ENCODE results near the gene KDM7A.

Gene KDM7A

GRCh38 chr7:140081774-140082425, 94.9 kb downstream of the KDM7A start:
- no peak for DNase-seq

GRCh38 chr7:140080919-140081318, 95.9 kb downstream of the KDM7A start:
- no peak for DNase-seq

- DNase-seq = no peak
These were observed 97.7 kb downstream of the KDM7A start for GRCh38 chr7:140079121-140079536.

GRCh38 chr7:140078392-140078791, 98.4 kb downstream of the KDM7A start:
- DNase-seq = no peak

- no peak for DNase-seq
These were observed 102.0 kb downstream of the KDM7A start for GRCh38 chr7:140074780-140075179.

GRCh38 chr7:140070546-140070945, 106.2 kb downstream of the KDM7A start:
- DNase-seq = no peak

GRCh38 chr7:140069298-140069949, 107.4 kb downstream of the KDM7A start:
- DNase-seq = no peak

GRCh38 chr7:140068033-140068432, 108.8 kb downstream of the KDM7A start:
- no peak for DNase-seq

- no peak for DNase-seq
These were observed 109.7 kb downstream of the KDM7A start for GRCh38 chr7:140067052-140067451.

GRCh38 chr7:140062528-140063299, 114.1 kb downstream of the KDM7A start, which contains the start of gene PARP12:
Gene PARP12, minus strand, starts transcription at chr7:140062951. Its CDS starts 104 bp downstream, at chr7:140062847.
- DNase-seq = peak in 1 of 2 donors; percentile 53

- DNase-seq = no peak
These were observed 114.7 kb downstream of the KDM7A start for GRCh38 chr7:140062118-140062527.

- DNase-seq = no peak
These were observed 115.2 kb downstream of the KDM7A start for GRCh38 chr7:140061607-140061930.

- DNase-seq = no peak
These were observed 115.8 kb downstream of the KDM7A start for GRCh38 chr7:140060788-140061606.

- DNase-seq = no peak
These were observed 116.5 kb downstream of the KDM7A start for GRCh38 chr7:140060243-140060630.

- no peak for DNase-seq
These were observed 117.2 kb downstream of the KDM7A start for GRCh38 chr7:140059273-140060242.

- no peak for DNase-seq
These were observed 118.3 kb downstream of the KDM7A start for GRCh38 chr7:140058517-140058916.

- DNase-seq = no peak
These were observed 119.6 kb downstream of the KDM7A start for GRCh38 chr7:140057143-140057535.

- DNase-seq = no peak
These were observed 120.2 kb downstream of the KDM7A start for GRCh38 chr7:140056431-140057142.

- DNase-seq = no peak
These were observed 121.0 kb downstream of the KDM7A start for GRCh38 chr7:140055833-140056232.

- no peak for DNase-seq
These were observed 122.0 kb downstream of the KDM7A start for GRCh38 chr7:140054751-140055150.
